CD1c-positive myeloid dendritic cell (primary cell): Measurements from ENCODE around the gene RGS4.

Experiments
- DNase-seq: peaks from one replicate; pipeline ENCODE4 v3.0.0-alpha.2; 2016; ENCODE audit errors: extremely low spot score

RGS4 gene

GRCh38 chr1:163102590-163102989 lies 33.4 kb downstream of the RGS4 start:
- no peak for DNase-seq

GRCh38 chr1:163104385-163105099 lies 35.4 kb downstream of the RGS4 start:
- DNase-seq = no peak

- no peak for DNase-seq
Measured at GRCh38 chr1:163106364-163106987, 37.3 kb downstream of the RGS4 start.

GRCh38 chr1:163107655-163108054 lies 38.5 kb downstream of the RGS4 start:
- no peak for DNase-seq

GRCh38 chr1:163115887-163116286 lies 46.7 kb downstream of the RGS4 start:
- no peak for DNase-seq

GRCh38 chr1:163119707-163120106 lies 50.5 kb downstream of the RGS4 start:
- DNase-seq = no peak

- DNase-seq = no peak
Measured at GRCh38 chr1:163120372-163120771, 51.2 kb downstream of the RGS4 start.

GRCh38 chr1:163124812-163125211 lies 55.7 kb downstream of the RGS4 start:
- DNase-seq = no peak
